Suprapubic skin (tissue), 4 donors: ENCODE results near the gene RIOX2. TPM values are rescaled to one million over a fixed set of nuclear protein-coding genes. Genes with fewer than 3 reads are reported as not detected.
"Not testable (repeated sequence)": the region's sequence is repeated elsewhere in the genome, so short reads cannot be mapped to it uniquely, and the experiment has no call there.

Experiments used
- DNase-seq, 2 donors: peaks; one replicate each; pipeline ENCODE4 v3.0.0-alpha.2; 2019; ENCODE audit warnings: low spot score in 2 of 2
- H3K27ac ChIP-seq: fragments of 200-600 bp; sonication (generic); one replicate; pipeline ENCODE4 v1.5.1; 2019
- H3K27me3 ChIP-seq: fragments of 200-600 bp; sonication (generic); one replicate; pipeline ENCODE4 v1.5.1; 2019
- H3K36me3 ChIP-seq: fragments of 200-600 bp; sonication (generic); one replicate; pipeline ENCODE4 v1.5.1; 2019
- H3K4me1 ChIP-seq: fragments of 200-600 bp; sonication (generic); one replicate; pipeline ENCODE4 v1.5.1; 2019
- H3K4me3 ChIP-seq: fragments of 200-600 bp; sonication (generic); one replicate; pipeline ENCODE4 v1.5.1; 2019; ENCODE audit warnings: mild to moderate bottlenecking
- H3K9me3 ChIP-seq: fragments of 200-600 bp; sonication (generic); one replicate; pipeline ENCODE4 v1.5.1; 2019
- EP300 ChIP-seq: sonication (generic); formaldehyde crosslinking; IDR thresholded peaks from one replicate; pipeline ENCODE4 v1.6.1; 2017; ENCODE audit warnings: antibody characterized with exemption
- POLR2A ChIP-seq, 2 donors: fragments of 450-650 bp; IDR thresholded peaks; one replicate each; pipeline ENCODE4 v1.6.1; 2017; ENCODE audit warnings: antibody characterized with exemption in 2 of 2, mild to moderate bottlenecking in 2 of 2, moderate library complexity in 2 of 2
- POLR2AphosphoS5 ChIP-seq, 3 donors: sonication (generic); formaldehyde crosslinking; IDR thresholded peaks; one replicate each; pipeline ENCODE4 v1.6.1; 2017; ENCODE audit warnings: antibody characterized with exemption in 3 of 3
- WGBS: methylation state at CpG from one replicate; pipeline ENCODE4 v1.1.5; 2018; 5-methylcytosine and 5-hydroxymethylcytosine counted together
- total RNA-seq, 4 donors: library from RNA; depleted of rRNA; stranded (reverse); fragments of >200 nt; gene quantifications; one replicate each; pipeline ENCODE4 v1.1.0, GENCODE V29; 2016
- TF ChIP-seq, protein P1 (sequence below), 2 donors: fragments of 200-600 bp in 1 of 2; fragments of 450-650 bp in 1 of 2; sonication (generic) in 1 of 2; IDR thresholded peaks; one replicate each; pipeline ENCODE4 v1.5.1; 2016 to 2019; ENCODE audit warnings: antibody characterized with exemption in 2 of 2, mild to moderate bottlenecking in 1 of 2, moderate library complexity in 1 of 2

The RIOX2 gene
- total RNA-seq, 4 donors from 2014 or later = 30.1 to 44.1 (median 38.6) TPM

DNA sequence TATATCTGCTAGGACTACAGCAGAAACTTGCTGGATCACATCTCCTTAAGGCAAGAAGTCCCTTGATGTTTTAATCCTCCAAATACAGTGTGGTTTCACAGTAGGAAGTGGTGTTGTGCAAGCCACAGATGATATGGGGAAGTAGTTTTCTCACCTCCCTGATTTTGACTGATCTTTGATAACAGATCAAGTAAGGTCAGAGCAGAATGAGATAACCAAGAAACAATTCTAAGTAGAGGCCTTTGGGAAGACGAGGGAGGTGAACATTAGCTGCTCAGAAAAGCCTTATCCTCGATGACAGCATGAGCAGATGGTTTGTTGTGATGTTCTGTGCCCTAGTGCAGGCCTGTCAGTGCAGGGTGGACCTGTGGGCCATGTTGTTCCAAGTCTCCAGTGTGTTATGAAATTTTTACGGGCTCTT, 61.3 kb downstream of the RIOX2 start:
- TF ChIP-seq EP300 (no peak), POLR2AphosphoS5 (IDR thresholded peaks at IDR 0.05) (no peak), POLR2A (IDR thresholded peaks at IDR 0.05) (no peak)
- TF ChIP-seq, protein P1, sequence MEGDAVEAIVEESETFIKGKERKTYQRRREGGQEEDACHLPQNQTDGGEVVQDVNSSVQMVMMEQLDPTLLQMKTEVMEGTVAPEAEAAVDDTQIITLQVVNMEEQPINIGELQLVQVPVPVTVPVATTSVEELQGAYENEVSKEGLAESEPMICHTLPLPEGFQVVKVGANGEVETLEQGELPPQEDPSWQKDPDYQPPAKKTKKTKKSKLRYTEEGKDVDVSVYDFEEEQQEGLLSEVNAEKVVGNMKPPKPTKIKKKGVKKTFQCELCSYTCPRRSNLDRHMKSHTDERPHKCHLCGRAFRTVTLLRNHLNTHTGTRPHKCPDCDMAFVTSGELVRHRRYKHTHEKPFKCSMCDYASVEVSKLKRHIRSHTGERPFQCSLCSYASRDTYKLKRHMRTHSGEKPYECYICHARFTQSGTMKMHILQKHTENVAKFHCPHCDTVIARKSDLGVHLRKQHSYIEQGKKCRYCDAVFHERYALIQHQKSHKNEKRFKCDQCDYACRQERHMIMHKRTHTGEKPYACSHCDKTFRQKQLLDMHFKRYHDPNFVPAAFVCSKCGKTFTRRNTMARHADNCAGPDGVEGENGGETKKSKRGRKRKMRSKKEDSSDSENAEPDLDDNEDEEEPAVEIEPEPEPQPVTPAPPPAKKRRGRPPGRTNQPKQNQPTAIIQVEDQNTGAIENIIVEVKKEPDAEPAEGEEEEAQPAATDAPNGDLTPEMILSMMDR (IDR thresholded peaks at IDR 0.05) = no peak
- peaks cover 20% of the 10 kb centered on the region for H3K4me1 ChIP-seq
- no peak overlapping the region for H3K27ac ChIP-seq
- H3K27me3 ChIP-seq = no peaks in the 10 kb centered on the region
- H3K9me3 ChIP-seq = no peaks in the 10 kb centered on the region
- H3K36me3 ChIP-seq = peaks cover 14% of the 10 kb centered on the region
- DNase-seq = no peak
- no peak overlapping the region for H3K4me3 ChIP-seq
- 60% methylated on average over 3 of the region's 3 CpGs for WGBS

DNA sequence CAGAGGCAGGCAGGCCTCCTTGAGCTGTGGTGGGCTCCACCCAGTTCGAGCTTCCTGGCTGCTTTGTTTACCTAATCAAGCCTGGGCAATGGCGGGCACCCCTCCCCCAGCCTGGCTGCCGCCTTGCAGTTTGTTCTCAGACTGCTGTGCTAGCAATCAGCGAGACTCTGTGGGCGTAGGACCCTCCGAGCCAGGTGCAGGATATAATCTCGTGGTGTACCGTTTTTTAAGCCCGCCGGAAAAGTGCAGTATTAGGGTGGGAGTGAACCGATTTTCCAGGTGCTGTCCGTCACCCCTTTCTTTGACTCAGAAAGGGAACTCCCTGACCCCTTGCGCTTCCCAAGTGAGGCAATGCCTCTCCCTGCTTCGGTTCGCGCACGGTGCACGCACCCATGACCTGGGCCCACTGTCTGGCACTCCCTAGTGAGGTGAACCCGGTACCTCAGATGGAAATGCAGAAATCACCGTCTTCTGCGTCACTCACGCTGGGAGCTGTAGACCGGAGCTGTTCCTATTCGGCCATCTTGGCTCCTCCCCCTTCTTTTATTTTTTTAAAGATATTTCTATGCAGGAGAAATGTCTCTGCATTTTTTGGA, 61.9 kb downstream of the RIOX2 start:
- WGBS = 91% methylated on average over 21 of the region's 24 CpGs
- peaks cover 20% of the 10 kb centered on the region for H3K4me1 ChIP-seq
- H3K27ac ChIP-seq, H3K27me3 ChIP-seq, H3K36me3 ChIP-seq, DNase-seq, H3K9me3 ChIP-seq, H3K4me3 ChIP-seq: not testable (repeated sequence)

DNA sequence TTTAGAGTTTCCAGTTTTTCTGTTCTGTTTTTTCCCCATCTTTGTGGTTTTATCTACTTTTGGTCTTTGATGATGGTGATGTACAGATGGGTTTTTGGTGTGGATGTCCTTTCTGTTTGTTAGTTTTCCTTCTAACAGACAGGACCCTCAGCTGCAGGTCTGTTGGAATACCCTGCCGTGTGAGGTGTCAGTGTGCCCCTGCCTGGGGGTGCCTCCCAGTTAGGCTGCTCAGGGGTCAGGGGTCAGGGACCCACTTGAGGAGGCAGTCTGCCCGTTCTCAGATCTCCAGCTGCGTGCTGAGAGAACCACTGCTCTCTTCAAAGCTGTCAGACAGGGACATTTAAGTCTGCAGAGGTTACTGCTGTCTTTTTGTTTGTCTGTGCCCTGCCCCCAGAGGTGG, 62.4 kb downstream of the RIOX2 start:
- H3K9me3 ChIP-seq, DNase-seq, H3K27ac ChIP-seq, H3K36me3 ChIP-seq, H3K27me3 ChIP-seq, H3K4me3 ChIP-seq: not testable (repeated sequence)
- peaks cover 20% of the 10 kb centered on the region for H3K4me1 ChIP-seq
- no CpG with 5 or more reads among the region's 3 CpGs for WGBS

DNA sequence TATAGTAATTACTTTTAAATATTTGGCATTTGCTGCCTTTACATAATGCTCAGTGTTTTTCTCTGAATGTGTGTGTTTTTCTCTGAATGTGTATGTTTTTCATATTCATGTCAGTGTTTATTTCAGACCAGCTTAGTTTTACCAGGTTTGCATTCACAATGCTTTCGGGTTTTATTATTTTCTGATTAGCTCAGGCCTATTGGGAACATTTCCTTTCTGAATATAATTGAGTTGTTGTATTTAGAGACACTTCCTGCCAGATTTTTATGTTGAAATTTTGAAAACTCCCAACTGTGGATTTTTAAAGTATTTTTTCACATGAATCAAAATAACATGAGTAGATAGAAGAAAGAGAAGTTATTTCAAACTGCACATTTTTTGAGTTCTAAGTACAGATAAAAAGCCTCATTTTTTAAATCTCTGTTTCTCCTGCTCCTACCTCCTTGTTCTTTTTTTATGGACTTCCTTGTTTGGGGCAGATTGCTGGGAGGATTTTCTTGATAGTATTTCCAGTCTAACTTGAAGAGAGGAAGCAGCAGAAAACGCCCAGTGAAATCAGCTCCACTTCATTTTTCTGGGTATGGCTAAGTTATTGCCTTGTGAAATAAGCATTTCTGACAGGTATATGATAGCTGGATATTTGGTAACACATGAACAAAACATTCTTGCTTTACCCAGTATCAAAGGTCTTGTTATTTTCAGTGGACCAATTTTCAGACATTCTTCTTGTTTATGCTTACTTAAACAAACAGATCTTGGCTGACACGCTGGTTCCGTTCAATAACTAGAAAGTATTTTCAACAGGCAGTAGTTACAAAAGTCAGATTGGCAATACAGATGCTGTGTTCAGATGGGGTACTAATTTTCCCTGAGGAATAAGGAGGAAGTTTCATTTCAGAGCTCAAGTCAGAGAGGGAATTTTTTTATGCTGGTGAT, 70.7 kb downstream of the RIOX2 start:
- Histone ChIP-seq H3K4me1 (peaks cover 18% of the 10 kb centered on the region), H3K27ac (peak overlapping the region; percentile 2), H3K9me3 (no peaks in the 10 kb centered on the region), H3K4me3 (no peak overlapping the region), H3K27me3 (no peaks in the 10 kb centered on the region), H3K36me3 (peaks cover 16% of the 10 kb centered on the region)
- TF ChIP-seq, protein P1 (IDR thresholded peaks at IDR 0.05) = no peak
- no peak for TF ChIP-seq EP300
- no peak for TF ChIP-seq POLR2A (IDR thresholded peaks at IDR 0.05)
- no peak for TF ChIP-seq POLR2AphosphoS5 (IDR thresholded peaks at IDR 0.05)
- DNase-seq = no peak
- 41% methylated on average over 4 of the region's 4 CpGs for WGBS

DNA sequence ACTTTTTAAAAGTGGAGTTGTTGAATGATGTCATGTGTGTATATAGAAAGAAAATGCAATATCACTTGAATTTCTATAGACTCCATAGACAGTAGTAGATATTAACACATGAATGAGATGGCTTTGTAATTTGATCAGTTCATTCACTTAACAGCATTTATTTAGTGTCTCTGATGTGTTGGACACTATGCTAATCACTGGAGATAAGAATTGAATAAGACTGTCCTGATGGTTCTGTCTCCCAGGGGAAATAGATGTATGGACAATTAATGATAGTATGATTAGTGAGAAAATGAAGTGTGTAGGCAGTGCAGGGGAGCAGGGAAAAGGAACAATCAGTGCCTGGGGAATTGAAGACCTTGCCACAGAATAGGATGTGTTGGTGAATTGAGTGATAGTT, 72.9 kb downstream of the RIOX2 start:
- TF ChIP-seq POLR2AphosphoS5 (IDR thresholded peaks at IDR 0.05) = no peak
- TF ChIP-seq, protein P1 (IDR thresholded peaks at IDR 0.05) = no peak
- no peak for TF ChIP-seq POLR2A (IDR thresholded peaks at IDR 0.05)
- TF ChIP-seq EP300 = no peak
- Histone ChIP-seq H3K4me1 (peaks cover 18% of the 10 kb centered on the region), H3K36me3 (peaks cover 24% of the 10 kb centered on the region), H3K9me3 (no peaks in the 10 kb centered on the region), H3K27ac (no peak overlapping the region), H3K27me3 (no peaks in the 10 kb centered on the region), H3K4me3 (no peak overlapping the region)
- DNase-seq = no peak

DNA sequence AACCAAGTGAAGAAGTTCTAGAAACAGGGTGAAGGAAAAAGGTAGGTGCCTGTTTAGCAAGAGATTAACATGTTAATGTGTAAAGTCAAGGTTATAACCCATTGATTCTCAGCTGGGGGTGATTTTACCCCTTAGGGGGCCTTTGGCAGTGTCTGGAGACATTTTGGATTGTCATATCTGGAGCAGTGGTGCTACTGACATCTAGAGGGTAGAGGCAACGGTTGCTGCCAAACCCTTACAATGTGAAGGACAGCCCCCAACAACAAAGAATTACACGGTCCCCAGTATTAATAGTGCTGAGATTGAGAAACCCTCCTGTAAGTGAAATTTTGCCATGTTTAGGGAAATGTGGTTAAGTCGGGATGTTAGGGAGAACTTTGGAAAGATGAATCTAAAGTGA, 75.7 kb downstream of the RIOX2 start:
- TF ChIP-seq, protein P1 (IDR thresholded peaks at IDR 0.05) = no peak
- TF ChIP-seq POLR2AphosphoS5 (IDR thresholded peaks at IDR 0.05) (no peak), EP300 (no peak), POLR2A (IDR thresholded peaks at IDR 0.05) (no peak)
- Histone ChIP-seq H3K4me3 (no peak overlapping the region), H3K27me3 (no peaks in the 10 kb centered on the region), H3K9me3 (no peaks in the 10 kb centered on the region), H3K27ac (no peak overlapping the region), H3K4me1 (peaks cover 8% of the 10 kb centered on the region), H3K36me3 (peaks cover 24% of the 10 kb centered on the region)
- DNase-seq = no peak
- 86% methylated on average over 3 of the region's 3 CpGs for WGBS
